ENCODE data around the gene VPS18.
"Not testable (repeated sequence)": the region's sequence is repeated elsewhere in the genome, so short reads cannot be mapped to it uniquely, and the experiment has no call there.

VPS18 gene

GRCh38 chr15:40856746-40857145, 37.5 kb upstream of the VPS18 start:
- no peak overlapping the region for H3K27ac Mint-ChIP-seq
- H3K9me3 Mint-ChIP-seq: no peaks in the 10 kb centered on the region
- H3K36me3 Mint-ChIP-seq: peaks cover 8 to 9% of the 10 kb centered on the region in 2 donors
- ATAC-seq (replicated peaks) (no peak), DNase-seq (no peak)
- peaks cover 12 to 18% of the 10 kb centered on the region in 2 donors for H3K4me1 Mint-ChIP-seq
- H3K4me3 Mint-ChIP-seq: no peak overlapping the region
- no peaks in the 10 kb centered on the region for H3K27me3 Mint-ChIP-seq

- peak; percentile 73 for DNase-seq
- H3K9me3 Mint-ChIP-seq: no peaks in the 10 kb centered on the region
- H3K27ac Mint-ChIP-seq: no peak overlapping the region
- H3K4me1 Mint-ChIP-seq: peaks cover 12 to 18% of the 10 kb centered on the region in 2 donors
- no peak overlapping the region for H3K4me3 Mint-ChIP-seq
- H3K36me3 Mint-ChIP-seq: peaks cover 8 to 9% of the 10 kb centered on the region in 2 donors
- ATAC-seq (replicated peaks): peak; percentile 90 to 92
- no peaks in the 10 kb centered on the region for H3K27me3 Mint-ChIP-seq
These were observed 36.5 kb upstream of the VPS18 start for GRCh38 chr15:40857601-40858341.

- Mint-ChIP-seq H3K4me3 (no peak overlapping the region), H3K36me3 (peaks cover 6 to 8% of the 10 kb centered on the region in 2 donors), H3K4me1 (peaks cover 12 to 18% of the 10 kb centered on the region in 2 donors), H3K27ac (no peak overlapping the region), H3K27me3 (no peaks in the 10 kb centered on the region), H3K9me3 (no peaks in the 10 kb centered on the region)
- DNase-seq (no peak), ATAC-seq (replicated peaks) (no peak)
These were observed 35.5 kb upstream of the VPS18 start for GRCh38 chr15:40858706-40859105.

GRCh38 chr15:40859206-40859851, 34.9 kb upstream of the VPS18 start:
- Mint-ChIP-seq H3K27ac (no peak overlapping the region), H3K9me3 (no peaks in the 10 kb centered on the region), H3K4me1 (peaks cover 12 to 18% of the 10 kb centered on the region in 2 donors), H3K4me3 (no peak overlapping the region), H3K27me3 (peaks cover 0 to 4% of the 10 kb centered on the region in 2 donors), H3K36me3 (peaks cover 6 to 8% of the 10 kb centered on the region in 2 donors)
- DNase-seq (peak; percentile 72), ATAC-seq (replicated peaks) (peak; percentile 88 to 92)

- H3K4me3 Mint-ChIP-seq; H3K9me3 Mint-ChIP-seq; ATAC-seq (replicated peaks); H3K36me3 Mint-ChIP-seq; H3K27me3 Mint-ChIP-seq; DNase-seq; H3K27ac Mint-ChIP-seq: not testable (repeated sequence)
- H3K4me1 Mint-ChIP-seq: peaks cover 12 to 18% of the 10 kb centered on the region in 2 donors
These were observed 33.1 kb upstream of the VPS18 start for GRCh38 chr15:40861147-40861546.

GRCh38 chr15:40863660-40864270, 30.5 kb upstream of the VPS18 start:
- H3K27me3 Mint-ChIP-seq: peaks cover 0 to 10% of the 10 kb centered on the region in 2 donors
- H3K4me3 Mint-ChIP-seq: no peak overlapping the region
- no peaks in the 10 kb centered on the region for H3K9me3 Mint-ChIP-seq
- peaks cover 7 to 8% of the 10 kb centered on the region in 2 donors for H3K4me1 Mint-ChIP-seq
- ATAC-seq (replicated peaks) (no peak), DNase-seq (no peak)
- peaks cover 0 to 2% of the 10 kb centered on the region in 2 donors for H3K36me3 Mint-ChIP-seq
- no peak overlapping the region for H3K27ac Mint-ChIP-seq

GRCh38 chr15:40867199-40867598, 27.1 kb upstream of the VPS18 start:
- no peaks in the 10 kb centered on the region for H3K9me3 Mint-ChIP-seq
- peaks cover 20 to 23% of the 10 kb centered on the region in 2 donors for H3K4me1 Mint-ChIP-seq
- ATAC-seq (replicated peaks): no peak
- peaks cover 0 to 10% of the 10 kb centered on the region in 2 donors for H3K27me3 Mint-ChIP-seq
- no peaks in the 10 kb centered on the region for H3K36me3 Mint-ChIP-seq
- no peak overlapping the region for H3K4me3 Mint-ChIP-seq
- no peak overlapping the region for H3K27ac Mint-ChIP-seq
- DNase-seq: no peak

- Mint-ChIP-seq H3K27me3 (peaks cover 0 to 4% of the 10 kb centered on the region in 2 donors), H3K4me1 (peaks cover 32 to 47% of the 10 kb centered on the region in 2 donors), H3K9me3 (no peaks in the 10 kb centered on the region), H3K36me3 (no peaks in the 10 kb centered on the region), H3K27ac (no peak overlapping the region), H3K4me3 (no peak overlapping the region)
- DNase-seq (no peak), ATAC-seq (replicated peaks) (no peak)
These were observed 24.6 kb upstream of the VPS18 start for GRCh38 chr15:40869686-40870085.

- Mint-ChIP-seq H3K4me1 (peaks cover 32 to 48% of the 10 kb centered on the region in 2 donors), H3K9me3 (no peaks in the 10 kb centered on the region), H3K4me3 (no peak overlapping the region), H3K36me3 (no peaks in the 10 kb centered on the region), H3K27ac (no peak overlapping the region), H3K27me3 (peaks cover 0 to 4% of the 10 kb centered on the region in 2 donors)
- DNase-seq (no peak), ATAC-seq (replicated peaks) (no peak)
These were observed 23.5 kb upstream of the VPS18 start for GRCh38 chr15:40870716-40871115.

- Mint-ChIP-seq H3K9me3 (no peaks in the 10 kb centered on the region), H3K36me3 (no peaks in the 10 kb centered on the region), H3K4me3 (peak overlapping the region; percentile 26 to 46), H3K27me3 (no peaks in the 10 kb centered on the region), H3K4me1 (peaks cover 33 to 48% of the 10 kb centered on the region in 2 donors), H3K27ac (peak overlapping the region; percentile 85)
- peak; percentile 47 for DNase-seq
- ATAC-seq (replicated peaks): peak; percentile 39 to 49
These were observed 22.3 kb upstream of the VPS18 start for GRCh38 chr15:40871749-40872617.

GRCh38 chr15:40872791-40873693, 21.2 kb upstream of the VPS18 start:
- Mint-ChIP-seq H3K36me3 (no peaks in the 10 kb centered on the region), H3K9me3 (no peaks in the 10 kb centered on the region), H3K27ac (peak overlapping the region; percentile 85), H3K4me3 (peak overlapping the region; percentile 84 to 87), H3K4me1 (peaks cover 33 to 48% of the 10 kb centered on the region in 2 donors), H3K27me3 (no peaks in the 10 kb centered on the region)
- ATAC-seq (replicated peaks) (no peak), DNase-seq (no peak)

GRCh38 chr15:40873694-40874561, 20.3 kb upstream of the VPS18 start, which contains the start of gene RHOV:
Gene RHOV, minus strand, starts transcription at chr15:40874234. Its CDS starts 95 bp downstream, at chr15:40874139.
- Mint-ChIP-seq H3K4me3 (peak within 1 kb of the TSS; percentile 87 to 89), H3K27me3 (no peaks in the 10 kb centered on the region), H3K36me3 (no peaks in the 10 kb centered on the region), H3K27ac (peak within 1 kb of the TSS; percentile 90), H3K9me3 (no peaks in the 10 kb centered on the region), H3K4me1 (peaks cover 37 to 54% of the 10 kb centered on the region in 2 donors)
- ATAC-seq (replicated peaks): peak; percentile 70 to 79
- peak; percentile 48 for DNase-seq

All from stimulated activated naive B cell treated with anti-CD40 and anti-IgM and Interleukin-4, amounts not matched to agents 10 μg/mL and 1 μg/mL and 100 μg/mL, for 72 hours (primary cell).